C4-2B (cell line): ENCODE measurements around the gene EHHADH.

Experiments used
- H3K27ac ChIP-seq: fragments of 450-650 bp; 2 replicates; pipeline ENCODE4 v1.5.1; 2017
- CTCF ChIP-seq: fragments of 450-650 bp; conservative IDR thresholded peaks from 2 replicates; pipeline ENCODE4 v1.5.1; 2017; ENCODE audit warnings: mild to moderate bottlenecking
- ZFX ChIP-seq: fragments of 450-650 bp; IDR thresholded peaks from 2 replicates; pipeline ENCODE4 v1.6.1; 2017

The EHHADH gene

GRCh38 chr3:185280572-185281365, 26.9 kb upstream of the EHHADH start:
- no peak overlapping the region for H3K27ac ChIP-seq
- no peak for TF ChIP-seq ZFX
- peak; percentile 94 for TF ChIP-seq CTCF

DNA sequence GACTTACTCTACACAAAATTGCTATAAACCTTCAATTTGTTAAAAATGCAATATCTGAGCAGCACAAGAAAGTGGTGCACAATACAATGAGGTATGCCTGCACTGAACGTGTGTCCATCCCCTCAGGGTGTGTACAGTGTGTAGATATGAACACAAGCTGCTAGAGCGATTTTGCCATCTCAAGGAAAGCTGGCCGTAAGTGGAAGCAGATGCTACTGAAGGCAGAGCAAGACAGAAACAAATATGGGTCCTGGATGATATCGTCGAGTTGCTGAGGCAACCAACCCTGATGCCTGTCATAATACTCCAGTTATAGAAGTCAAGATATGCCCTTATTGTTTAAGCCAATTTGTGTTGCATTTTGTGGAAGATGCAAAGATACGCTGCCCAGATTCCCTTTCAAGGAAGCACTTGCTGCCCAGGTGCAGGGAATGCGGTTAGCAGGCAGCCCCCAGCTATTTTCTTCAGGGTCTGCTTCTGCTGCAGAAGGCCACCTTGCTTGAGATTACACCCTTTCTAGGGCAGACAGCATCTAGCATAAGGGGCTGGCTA, 25.8 kb upstream of the EHHADH start:
- H3K27ac ChIP-seq: no peak overlapping the region
- TF ChIP-seq ZFX (0 out of 2 replicates have a peak, but pooled peaks have one; percentile 8), CTCF (no peak)

GRCh38 chr3:185276415-185276814, 22.6 kb upstream of the EHHADH start:
- TF ChIP-seq ZFX: no peak
- no peak for TF ChIP-seq CTCF
- H3K27ac ChIP-seq: no peak overlapping the region

DNA sequence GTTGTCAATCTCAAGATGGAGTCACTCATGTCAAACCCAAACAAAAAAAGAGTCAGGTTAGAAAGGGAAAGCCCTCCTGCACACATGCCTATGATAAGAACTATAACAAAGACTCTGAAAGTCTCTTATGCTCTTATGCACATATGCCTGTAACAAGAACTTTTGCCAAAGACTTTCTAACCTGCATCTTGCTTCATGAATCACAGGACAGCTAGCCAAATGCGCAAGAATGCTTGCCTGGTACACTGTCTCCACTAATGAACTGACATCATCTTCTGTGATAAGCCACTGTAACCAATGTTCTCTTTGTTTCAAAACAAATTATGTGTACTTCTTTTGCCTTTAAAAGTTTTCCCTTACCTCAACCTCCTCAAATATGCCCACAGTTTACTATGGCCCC, 18.2 kb upstream of the EHHADH start:
- TF ChIP-seq CTCF: no peak
- no peak for TF ChIP-seq ZFX
- no peak overlapping the region for H3K27ac ChIP-seq

DNA sequence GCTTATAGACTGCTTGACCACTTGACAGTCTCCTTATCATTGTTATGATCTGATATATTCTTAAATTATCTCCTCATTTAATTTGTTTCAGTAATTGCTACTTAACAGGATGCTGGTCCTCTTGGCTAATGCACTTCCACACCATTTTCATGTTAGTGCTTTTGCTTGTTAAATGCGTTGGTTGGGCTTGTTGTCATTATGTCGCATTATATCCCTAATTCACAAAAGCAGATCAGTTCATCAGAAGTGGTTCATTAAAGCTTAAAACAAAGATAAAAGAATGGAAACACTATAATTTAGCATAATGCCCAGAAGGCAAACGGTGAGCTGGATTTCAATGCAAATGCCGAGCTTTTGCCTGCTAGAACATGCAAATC, 17.1 kb upstream of the EHHADH start:
- no peak overlapping the region for H3K27ac ChIP-seq
- TF ChIP-seq CTCF: no peak
- no peak for TF ChIP-seq ZFX

GRCh38 chr3:185270262-185270955, 16.6 kb upstream of the EHHADH start:
- TF ChIP-seq CTCF (peak; percentile 58), ZFX (no peak)
- no peak overlapping the region for H3K27ac ChIP-seq
